HL-60 (cell line): ENCODE results near the gene PCGF2.

Experiments used
- DNase-seq, 2 experiments: peaks; one replicate each; pipeline ENCODE4 v3.0.0-alpha.2; 2010 to 2020; ENCODE audit warnings: low read depth in 1 of 2, low spot score in 1 of 2
- H3K27ac ChIP-seq: fragments of 250-450 bp; sonication (Bioruptor Pico); replicated peaks from 2 replicates; pipeline ENCODE4 v1.5.1; 2020; ENCODE audit warnings: mild to moderate bottlenecking, moderate library complexity
- H3K27me3 ChIP-seq: fragments of 250-450 bp; sonication (Bioruptor Pico); 2 replicates; pipeline ENCODE4 v1.5.1; 2021; ENCODE audit warnings: mild to moderate bottlenecking, moderate library complexity; ENCODE audit not compliant: insufficient read depth, poor library complexity, severe bottlenecking
- H3K4me3 ChIP-seq: replicated peaks from 2 replicates; pipeline ENCODE4 v1.5.1; 2011; ENCODE audit warnings: mild to moderate bottlenecking, control low read depth, low read length; ENCODE audit not compliant: insufficient read depth
- CTCF ChIP-seq: IDR thresholded peaks from one replicate; pipeline ENCODE4 v1.5.1; 2011; ENCODE audit warnings: low read length, control low read depth, inconsistent platforms; ENCODE audit not compliant: insufficient read depth
- GABPA ChIP-seq: IDR thresholded peaks from 2 replicates; pipeline ENCODE4 v1.6.1; 2012; ENCODE audit warnings: low read depth
- POLR2AphosphoS5 ChIP-seq: IDR thresholded peaks from 2 replicates; pipeline ENCODE4 v1.6.1; 2012; ENCODE audit warnings: low read depth
- REST ChIP-seq: IDR thresholded peaks from 2 replicates; pipeline ENCODE4 v1.6.1; 2012; ENCODE audit warnings: low read depth; ENCODE audit not compliant: insufficient replicate concordance
- SPI1 ChIP-seq: IDR thresholded peaks from 2 replicates; pipeline ENCODE4 v1.6.1; 2012; ENCODE audit warnings: low read depth, mild to moderate bottlenecking, borderline replicate concordance

Gene PCGF2

GRCh38 chr17:38719943-38720641 is 28.0 kb downstream of the PCGF2 start:
- TF ChIP-seq REST (no peak), SPI1 (no peak)
- no peak for DNase-seq
- Histone ChIP-seq H3K4me3 (no peak overlapping the region), H3K27me3 (no peaks in the 10 kb centered on the region), H3K27ac (no peak overlapping the region)

GRCh38 chr17:38719289-38719942 is 28.7 kb downstream of the PCGF2 start:
- TF ChIP-seq REST (no peak), POLR2AphosphoS5 (no peak), GABPA (no peak), SPI1 (no peak), CTCF (no peak)
- H3K27ac ChIP-seq: no peak overlapping the region
- no peak for DNase-seq
- H3K4me3 ChIP-seq: no peak overlapping the region
- no peaks in the 10 kb centered on the region for H3K27me3 ChIP-seq

GRCh38 chr17:38717139-38717745 is 30.9 kb downstream of the PCGF2 start:
- DNase-seq: no peak
- H3K27me3 ChIP-seq: no peaks in the 10 kb centered on the region
- TF ChIP-seq POLR2AphosphoS5 (no peak), REST (no peak), CTCF (no peak), SPI1 (no peak), GABPA (no peak)
- no peak overlapping the region for H3K27ac ChIP-seq
- H3K4me3 ChIP-seq: no peak overlapping the region
